Left cardiac atrium (tissue), 4 donors: Measurements from ENCODE around the gene REXO1. TPM values are rescaled to one million over a fixed set of nuclear protein-coding genes. Genes with fewer than 3 reads are reported as not detected.
"Not testable (repeated sequence)": the region's sequence is repeated elsewhere in the genome, so short reads cannot be mapped to it uniquely, and the experiment has no call there.

Source experiments
- ATAC-seq, 2 donors: fragments of 200-7000 bp; cut with Tn5 transposase; one replicate each; pipeline ENCODE4 v1.9.1; 2020; ENCODE audit warnings: mild to moderate bottlenecking in 2 of 2, moderate library complexity in 2 of 2
- DNase-seq: peaks from one replicate; pipeline ENCODE4 v3.0.0-alpha.2; 2020
- intact Hi-C, 2 donors: fragments of 100-400 bp; cut with DNase I; formaldehyde crosslinking; loops; one replicate each; pipeline versions ENCODE4 v1.14.1 to v1.15.1; 2022 to 2023
- total RNA-seq, 2 donors: library from RNA; stranded (reverse); fragmentation: NEBNext Ultra II Directional; extraction: Animal tissue kit (Norgen Biotek cat#: 25700); gene quantifications; one replicate each; pipeline ENCODE4 v1.2.1, GENCODE V29; 2021
- donor health status: DM: no; HTN: yes; CAD: no.
- donor health status: DM: no; HTN: yes; CAD: no; lungs with severe emphysema.
- donor health status: DM: yes; HTN: yes; CAD: no.
- donor health status: Dilated cardiomyopathy.

The REXO1 gene
- total RNA-seq, 2 donors from 2014 or later, result 14.8 to 22.3 TPM

GRCh38 chr19:1876496-1877279 is 28.4 kb upstream of the REXO1 start:
- peak; percentile 9 to 10 for ATAC-seq
- DNase-seq, intact Hi-C loops: not testable (repeated sequence)

GRCh38 chr19:1875646-1876495 is 27.6 kb upstream of the REXO1 start:
- ATAC-seq (peak; percentile 95 to 96), DNase-seq (peak; percentile 95)
- intact Hi-C loops, result no loop called here

GRCh38 chr19:1875265-1875645 is 27.0 kb upstream of the REXO1 start:
- DNase-seq, ATAC-seq, intact Hi-C loops: not testable (repeated sequence)

GRCh38 chr19:1874554-1875185 is 26.4 kb upstream of the REXO1 start:
- ATAC-seq, result no peak
- DNase-seq, result no peak
- intact Hi-C loops, result no loop called here

- intact Hi-C loops, result no loop called here
- ATAC-seq, result peak; percentile 19 to 31
- peak; percentile 59 for DNase-seq
Measured at GRCh38 chr19:1873524-1874473, 25.5 kb upstream of the REXO1 start.

DNA sequence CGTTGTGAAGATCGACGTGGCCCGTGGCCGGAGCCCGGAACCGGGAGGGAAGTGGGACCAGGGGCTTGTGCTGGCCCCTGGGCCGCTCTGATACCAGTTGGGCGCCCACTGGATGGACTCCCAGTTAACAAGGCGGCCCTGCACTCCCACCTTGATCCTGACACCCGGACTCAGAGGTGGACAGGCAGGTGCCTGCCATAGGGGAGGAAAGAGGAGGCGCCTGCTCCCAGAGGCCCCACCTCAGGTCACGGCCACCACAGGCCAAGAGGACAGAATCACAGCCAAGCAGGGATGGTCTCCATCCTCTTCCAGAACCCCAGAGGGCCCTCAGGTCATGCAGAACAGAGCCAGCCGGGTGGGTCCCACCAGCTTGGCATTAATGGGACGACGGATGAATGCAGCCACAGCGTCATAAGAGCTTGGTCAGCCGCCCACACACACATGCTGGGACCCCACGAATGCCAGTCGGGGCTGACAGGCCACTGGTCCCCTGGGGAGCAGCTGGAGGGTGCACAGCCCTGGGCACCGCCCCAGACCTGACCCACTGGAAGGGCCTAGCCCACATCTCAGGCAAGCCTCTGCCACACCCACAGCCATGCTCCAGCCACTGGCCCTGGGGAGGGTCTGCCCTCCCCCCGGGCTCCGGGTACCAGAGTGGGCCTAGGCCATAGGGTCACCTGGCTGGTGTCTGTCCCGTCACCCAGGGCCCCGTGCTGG is 24.7 kb upstream of the REXO1 start:
- no peak for ATAC-seq
- DNase-seq, result no peak
- intact Hi-C loops, result no loop called here

GRCh38 chr19:1871630-1872029 is 23.3 kb upstream of the REXO1 start:
- intact Hi-C loops, result no loop called here
- no peak for DNase-seq
- no peak for ATAC-seq

- DNase-seq (no peak), ATAC-seq (no peak)
- intact Hi-C loops, result no loop called here
Measured at GRCh38 chr19:1871140-1871597, 22.9 kb upstream of the REXO1 start.

DNA sequence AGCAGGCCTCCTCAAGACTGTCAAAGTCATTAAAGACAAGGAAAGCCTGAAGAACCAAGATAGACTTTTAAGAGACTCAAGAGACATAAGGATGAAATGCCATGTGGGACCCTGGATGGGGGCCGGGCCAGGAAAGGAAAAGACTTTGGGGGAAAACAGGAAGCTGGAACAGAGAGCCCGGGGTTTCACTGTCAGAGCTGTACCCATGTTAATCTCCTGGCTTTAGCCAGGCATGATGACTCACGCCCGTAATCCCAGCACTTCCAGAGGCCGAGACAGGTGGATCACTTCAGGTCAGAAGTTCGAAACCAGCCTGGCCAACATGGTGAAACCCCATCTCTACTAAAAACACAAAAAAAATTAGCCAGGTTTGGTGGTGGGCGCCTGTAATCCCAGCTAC is 20.7 kb upstream of the REXO1 start:
- intact Hi-C loops, result no loop called here
- DNase-seq (no peak), ATAC-seq (no peak)

- DNase-seq (no peak), ATAC-seq (no peak)
- intact Hi-C loops, result no loop called here
Measured at GRCh38 chr19:1867349-1867724, 19.1 kb upstream of the REXO1 start.

GRCh38 chr19:1866693-1867348 is 18.5 kb upstream of the REXO1 start:
- ATAC-seq (no peak), DNase-seq (no peak)
- intact Hi-C loops, result no loop called here

- ATAC-seq (no peak), DNase-seq (no peak)
- intact Hi-C loops, result no loop called here
Measured at GRCh38 chr19:1865172-1866010, 17.1 kb upstream of the REXO1 start.

DNA sequence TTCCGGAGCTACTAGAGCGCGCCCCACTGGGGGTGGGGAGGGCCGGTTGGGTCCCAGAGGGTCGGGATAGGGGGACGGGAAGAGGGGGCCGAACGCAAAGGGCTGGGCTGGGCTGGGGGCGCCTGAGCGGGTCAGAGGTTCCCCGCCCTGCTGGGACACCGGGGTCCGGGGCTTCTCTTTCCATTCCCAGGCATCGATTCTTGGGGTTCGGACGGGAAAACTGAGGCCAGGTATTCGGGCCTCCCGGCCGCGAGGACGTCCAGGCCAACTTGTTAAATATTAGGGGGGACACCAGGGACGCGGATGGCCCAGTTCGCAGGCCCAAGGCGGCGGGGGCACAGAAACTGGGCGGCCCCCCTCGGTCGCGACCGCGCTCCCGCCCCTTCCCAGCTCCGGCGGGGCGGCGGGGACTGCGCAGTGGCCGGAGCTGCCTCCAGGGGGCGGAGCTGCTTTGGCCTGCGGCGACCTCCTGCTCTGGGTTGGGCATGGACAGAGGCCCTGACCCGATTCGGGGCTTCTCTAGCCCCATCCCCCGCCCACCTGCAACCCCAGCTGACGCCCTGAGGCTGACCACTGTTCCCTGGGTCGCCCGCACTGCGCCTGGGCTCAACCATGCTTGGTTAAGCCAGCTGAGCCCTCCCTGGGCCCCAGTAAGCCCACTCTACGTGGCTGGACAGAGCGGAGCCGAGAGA is 16.3 kb upstream of the REXO1 start:
- DNase-seq (peak; percentile 84), ATAC-seq (peak; percentile 67 to 74)
- intact Hi-C loops, result no loop called here

DNA sequence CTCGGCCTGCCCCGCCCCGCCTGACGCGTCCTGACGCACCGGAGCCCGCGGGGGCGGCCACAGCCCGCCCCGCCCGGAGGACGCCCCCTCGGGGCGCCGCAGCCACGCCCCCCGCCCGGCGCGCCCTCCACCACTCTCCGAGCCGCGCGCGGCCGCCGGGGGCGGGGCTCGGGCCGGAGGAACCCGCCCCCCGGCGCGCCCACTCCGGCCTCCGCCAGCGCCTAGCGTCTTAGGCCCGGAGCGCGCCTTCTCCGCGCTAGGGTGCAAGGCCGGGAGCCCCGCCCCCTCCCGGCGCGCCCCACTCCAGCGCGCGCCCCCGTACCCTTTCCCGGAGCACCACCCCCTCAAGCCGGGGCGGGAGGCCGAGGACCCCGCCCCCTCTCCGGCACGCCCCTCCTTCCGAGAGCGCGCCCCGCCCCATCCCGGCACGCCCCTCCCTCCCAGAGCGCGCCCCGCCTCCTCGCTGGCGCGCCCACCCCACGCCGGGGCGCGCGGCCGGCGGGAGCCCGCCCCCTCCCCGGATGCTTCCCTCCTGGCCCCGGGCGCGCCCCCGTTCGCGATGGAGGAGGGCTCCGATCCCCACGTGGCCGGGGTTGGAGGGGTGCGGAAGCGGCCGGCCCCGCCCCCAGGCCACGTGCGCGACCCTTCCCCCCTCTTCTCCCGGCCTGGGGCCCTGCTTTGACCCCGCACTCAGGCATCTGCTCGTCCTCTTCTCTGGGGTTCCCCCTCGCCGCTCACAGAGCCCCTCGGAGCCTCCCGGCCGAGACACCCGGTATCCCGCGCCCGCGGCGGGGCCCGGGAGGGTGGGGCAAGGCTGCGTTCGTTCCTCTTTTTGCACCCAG is 15.6 kb upstream of the REXO1 start:
- DNase-seq (peak; percentile 94), ATAC-seq (peak; percentile 85 to 87)
- intact Hi-C loops, result no loop called here

DNA sequence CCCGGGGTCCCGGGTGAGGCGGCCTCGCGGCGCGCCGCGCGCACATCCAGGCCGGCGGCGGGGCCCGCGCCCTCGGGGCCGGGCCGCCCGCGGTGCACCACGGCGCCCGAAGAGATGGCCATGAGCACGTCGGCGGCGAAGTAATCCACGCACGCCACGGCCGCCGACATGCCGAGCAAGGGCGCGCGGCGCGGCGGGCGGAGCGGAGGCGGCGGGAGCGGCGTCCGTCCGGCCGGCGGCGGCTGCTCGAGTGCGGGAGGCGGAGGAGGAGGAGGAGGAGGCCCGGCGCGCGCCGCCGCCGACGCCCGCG is 15.0 kb upstream of the REXO1 start, which contains the start of gene KLF16:
KLF16 (minus strand) TSS at position 252 of the 310 bp plus-strand sequence; CDS start at position 170, 82 bp downstream.
- ATAC-seq (no peak), DNase-seq (no peak)
- intact Hi-C loops, result no loop called here
